HG03442 (cell line): ENCODE data around the gene SCO2.
"Not testable (repeated sequence)": the region's sequence is repeated elsewhere in the genome, so short reads cannot be mapped to it uniquely, and the experiment has no call there.

ENCODE experiments used
- ATAC-seq: cut with Tn5 transposase; IDR thresholded peaks from one replicate; pipeline ENCODE4 v1.9.1; 2021; ENCODE audit warnings: mild to moderate bottlenecking, moderate library complexity; ENCODE audit not compliant: unreplicated experiment

Gene SCO2

DNA sequence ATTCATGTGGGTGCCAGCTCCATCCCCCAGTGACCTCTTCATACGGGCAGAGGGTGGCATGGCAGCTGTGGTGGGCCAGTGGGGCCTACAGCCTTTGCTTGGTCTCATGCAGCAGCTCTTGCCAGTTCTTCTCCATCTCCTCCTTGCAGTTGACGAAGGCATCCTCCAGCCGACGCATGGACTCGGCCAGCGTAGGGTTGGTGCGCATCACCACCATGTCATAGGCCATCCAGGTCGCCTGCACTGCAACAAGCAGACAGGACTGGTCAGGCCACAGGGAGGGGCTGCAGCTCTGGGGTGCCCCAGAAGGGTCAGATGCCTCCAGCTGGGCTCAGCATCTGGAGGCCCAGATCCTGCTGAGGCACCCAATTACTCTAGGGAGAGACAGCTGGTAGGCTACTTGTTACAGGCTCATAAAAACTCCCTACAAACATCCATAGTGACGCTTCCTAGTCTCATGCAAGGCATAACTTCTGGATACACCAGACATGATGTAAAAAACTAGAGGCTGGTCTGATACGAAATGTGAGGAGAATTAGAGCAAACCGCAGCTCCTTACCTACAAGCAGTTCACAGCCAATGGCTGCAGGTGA lies 25.9 kb upstream of the SCO2 start:
- no peak for ATAC-seq

- no peak for ATAC-seq
Measured at GRCh38 chr22:50550395-50550794, 25.0 kb upstream of the SCO2 start.

DNA sequence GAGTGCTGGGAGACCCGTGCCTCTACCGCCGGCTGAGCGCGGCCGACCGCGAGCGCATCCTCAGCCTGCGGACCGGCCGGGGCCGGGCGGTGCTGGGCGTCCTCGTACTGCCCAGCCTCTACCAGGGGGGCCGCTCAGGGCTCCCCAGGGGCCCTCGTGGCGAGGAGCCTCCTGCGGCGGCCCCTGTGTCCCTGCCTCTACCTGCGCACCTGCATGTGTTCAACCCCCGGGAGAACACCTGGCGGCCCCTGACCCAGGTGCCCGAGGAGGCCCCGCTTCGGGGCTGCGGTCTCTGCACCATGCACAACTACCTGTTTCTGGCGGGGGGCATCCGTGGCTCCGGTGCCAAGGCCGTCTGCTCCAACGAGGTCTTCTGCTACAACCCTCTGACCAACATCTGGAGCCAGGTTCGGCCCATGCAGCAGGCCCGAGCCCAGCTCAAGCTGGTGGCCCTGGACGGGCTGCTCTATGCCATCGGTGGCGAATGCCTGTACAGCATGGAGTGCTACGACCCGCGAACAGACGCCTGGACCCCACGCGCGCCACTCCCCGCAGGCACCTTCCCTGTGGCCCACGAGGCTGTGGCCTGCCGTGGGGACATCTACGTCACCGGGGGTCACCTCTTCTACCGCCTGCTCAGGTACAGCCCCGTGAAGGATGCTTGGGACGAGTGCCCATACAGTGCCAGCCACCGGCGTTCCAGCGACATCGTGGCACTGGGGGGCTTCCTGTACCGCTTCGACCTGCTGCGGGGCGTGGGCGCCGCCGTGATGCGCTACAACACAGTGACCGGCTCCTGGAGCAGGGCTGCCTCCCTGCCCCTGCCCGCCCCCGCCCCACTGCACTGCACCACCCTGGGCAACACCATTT lies 23.8 kb upstream of the SCO2 start:
- no peak for ATAC-seq

DNA sequence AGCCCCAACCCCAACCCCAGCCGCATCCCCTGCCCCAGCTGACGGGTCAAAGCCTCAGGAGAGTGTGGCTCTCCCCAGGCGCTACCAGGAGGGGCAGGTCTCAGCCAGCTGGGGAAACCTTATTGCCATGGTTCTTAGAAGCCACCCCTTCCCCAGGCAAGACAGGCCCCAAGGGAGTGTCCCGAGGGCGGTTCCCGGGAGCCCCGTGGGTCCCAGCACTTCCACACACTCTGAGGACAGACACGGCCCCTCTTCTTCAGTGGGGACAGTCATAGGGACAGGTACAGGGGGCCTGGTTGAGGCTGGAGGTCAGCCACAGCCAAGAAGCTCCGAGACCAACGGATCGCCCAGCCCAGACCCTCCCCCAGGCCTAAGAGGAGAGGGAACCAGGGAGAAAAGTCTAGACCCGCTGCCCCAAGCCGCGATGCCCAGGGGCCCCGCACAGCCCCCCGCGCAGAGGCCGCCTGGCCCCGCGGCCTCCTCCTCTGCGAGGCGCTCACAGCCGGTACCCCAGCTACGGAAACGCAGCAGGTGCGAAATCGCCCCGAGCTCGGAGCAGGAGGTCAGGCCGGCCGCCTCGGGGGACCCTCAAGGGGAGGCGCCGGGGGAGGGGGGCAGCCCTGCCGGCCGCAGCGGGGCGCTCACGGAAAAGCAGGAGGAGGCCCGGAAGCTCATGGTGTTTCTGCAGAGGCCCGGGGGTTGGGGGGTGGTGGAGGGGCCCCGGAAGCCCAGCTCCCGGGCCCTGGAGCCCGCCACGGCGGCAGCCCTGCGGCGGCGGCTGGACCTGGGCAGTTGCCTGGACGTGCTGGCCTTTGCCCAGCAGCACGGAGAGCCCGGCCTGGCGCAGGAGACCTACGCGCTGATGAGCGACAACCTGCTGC lies 22.9 kb upstream of the SCO2 start:
- no peak for ATAC-seq

DNA sequence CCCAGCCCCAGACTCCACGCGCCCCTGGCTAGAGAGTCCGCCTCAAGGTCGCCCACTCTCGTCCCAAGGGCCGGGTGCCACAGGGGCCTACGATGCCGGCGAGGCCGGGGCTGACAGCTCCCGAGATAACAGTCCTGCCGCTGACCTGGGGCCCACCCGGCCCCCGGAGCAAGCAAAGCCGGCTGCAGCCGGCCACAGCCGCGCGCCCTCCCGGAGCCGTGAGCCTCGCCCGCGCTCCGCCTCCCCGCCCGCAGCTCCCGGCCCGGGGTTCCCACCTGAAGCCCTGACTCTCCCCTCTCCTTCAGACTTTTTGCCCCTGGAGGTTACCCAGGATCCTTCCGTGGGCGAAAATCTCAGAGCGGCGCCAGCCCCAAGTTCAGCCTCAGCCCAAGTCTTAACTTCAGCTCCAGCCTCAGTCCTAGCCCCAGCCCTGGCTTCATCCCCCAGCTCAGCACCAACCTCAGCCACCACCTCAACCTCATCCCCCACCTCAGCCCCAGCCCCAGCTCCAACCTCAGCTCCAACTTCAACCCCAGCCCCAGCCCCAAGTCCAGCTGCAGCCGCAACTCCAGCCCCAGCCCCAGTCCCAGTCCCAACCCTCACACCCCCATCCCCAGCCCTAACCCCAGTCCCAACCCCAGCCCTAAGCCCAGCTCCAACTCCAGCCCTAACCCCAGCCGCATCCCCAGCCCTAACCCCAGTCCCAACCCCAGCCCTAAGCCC lies 22.0 kb upstream of the SCO2 start:
- ATAC-seq: no peak

DNA sequence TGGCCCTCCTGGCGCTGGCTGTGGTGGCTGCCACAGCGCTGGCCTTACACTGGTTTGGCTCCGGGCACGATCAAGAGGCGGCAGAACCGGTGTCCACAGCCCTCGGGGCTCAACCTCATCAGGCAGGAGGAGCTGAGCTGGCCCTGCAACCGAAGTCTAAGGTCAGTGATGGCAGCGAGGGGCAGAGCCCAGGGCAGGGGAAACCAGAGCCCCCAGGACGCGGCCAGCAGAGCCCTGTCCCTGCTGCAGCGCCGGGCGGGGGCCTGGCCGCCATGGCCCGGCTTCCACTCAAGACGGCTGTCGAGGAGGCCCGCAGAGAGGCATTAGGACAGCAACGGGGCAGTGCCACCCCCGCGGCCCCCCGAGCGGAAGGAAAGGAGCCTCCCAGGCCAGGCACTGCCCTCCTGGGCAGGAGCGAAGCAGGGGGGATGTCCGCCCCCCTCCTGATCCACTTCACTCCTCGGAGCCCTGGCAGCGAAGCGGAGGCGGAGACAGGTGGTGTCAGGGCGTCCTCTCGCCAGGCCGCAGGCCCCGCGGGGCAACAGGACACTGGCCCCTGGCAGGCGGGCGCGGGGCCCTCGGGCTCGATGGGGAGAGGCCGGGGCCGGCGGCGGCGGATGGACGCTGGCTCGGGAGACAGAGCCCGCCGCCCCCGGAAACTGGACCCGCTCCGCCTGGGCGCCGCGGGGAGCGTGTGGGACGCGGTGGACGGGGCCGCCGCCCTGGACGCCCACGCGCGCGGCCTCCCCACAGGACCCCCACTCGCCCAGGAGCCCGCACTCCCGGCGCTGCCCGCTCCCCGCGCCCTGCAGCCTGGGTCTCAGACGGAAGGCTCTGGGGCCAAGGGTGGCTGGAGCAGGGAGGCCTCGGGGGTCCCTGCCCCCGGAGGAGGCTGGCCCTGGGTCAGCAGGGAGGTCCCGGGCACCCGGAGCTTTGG lies 21.2 kb upstream of the SCO2 start:
- no peak for ATAC-seq

DNA sequence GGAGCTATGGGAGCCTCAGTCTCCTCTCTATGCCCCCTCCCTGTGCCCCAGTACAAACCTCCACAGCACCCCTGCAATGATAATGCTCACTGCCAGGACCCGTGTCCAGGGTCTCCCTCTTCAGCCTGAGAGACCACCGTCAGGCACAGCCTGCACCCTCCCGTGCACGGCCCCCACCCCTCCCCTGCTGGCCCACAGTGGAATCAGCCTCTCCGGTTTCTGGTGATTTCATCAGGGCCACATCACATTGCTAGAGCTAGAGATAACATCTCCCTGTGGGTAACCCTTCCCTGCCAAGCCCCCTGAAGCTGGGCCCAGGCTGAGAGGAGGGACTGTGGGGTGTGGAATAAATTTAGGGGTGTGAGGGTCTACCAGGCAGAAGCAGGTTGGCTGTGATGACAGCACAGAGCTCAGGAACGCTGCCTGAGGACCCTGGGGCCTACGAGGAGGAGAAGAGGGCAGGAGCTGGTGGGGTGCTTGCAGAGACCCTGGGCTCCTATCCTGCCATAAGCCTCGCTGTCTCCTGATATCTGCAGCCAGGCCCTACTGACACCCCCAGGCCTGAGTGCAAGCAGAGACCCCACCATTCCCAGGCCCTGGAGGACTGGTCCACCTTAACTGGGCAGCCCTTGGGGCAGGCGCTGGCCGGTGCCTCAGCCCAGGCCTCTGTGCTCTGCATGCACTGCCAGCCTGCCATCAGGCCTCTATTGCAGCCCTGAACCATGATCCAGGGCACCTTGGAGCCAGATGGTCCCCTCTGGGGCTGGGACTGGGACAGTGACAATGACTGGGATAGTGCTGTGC lies 20.3 kb upstream of the SCO2 start, which contains the start of gene KLHDC7B:
Gene KLHDC7B, plus strand, starts transcription at position 378 of the 804 bp plus-strand sequence. Its CDS starts 345 bp downstream, at position 723.
- no peak for ATAC-seq

DNA sequence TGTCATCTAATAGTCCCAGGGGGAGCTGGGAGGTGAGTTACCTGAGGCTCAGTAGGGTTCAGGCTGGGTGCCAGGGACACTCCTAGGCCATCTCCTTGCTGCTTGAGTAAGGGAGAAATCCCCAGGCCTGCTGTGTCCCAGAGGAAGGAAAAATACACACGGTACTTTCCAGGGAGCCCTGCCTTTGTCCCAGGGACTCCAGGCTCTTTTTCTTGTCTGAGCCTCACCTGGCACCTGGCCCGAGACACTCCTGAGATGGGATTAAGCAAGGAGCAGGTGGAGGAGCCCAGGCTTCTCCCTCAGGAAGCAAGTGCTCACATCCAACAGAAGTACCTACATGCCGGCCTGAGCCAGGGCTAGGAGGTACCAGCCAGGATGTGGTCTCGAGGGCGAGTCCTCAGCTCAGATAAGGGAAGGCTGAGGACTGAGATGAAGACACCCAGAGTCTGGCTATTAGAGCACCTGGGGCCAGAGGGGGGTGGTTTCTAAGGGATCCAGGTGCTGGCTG lies 19.4 kb upstream of the SCO2 start:
- no peak for ATAC-seq

DNA sequence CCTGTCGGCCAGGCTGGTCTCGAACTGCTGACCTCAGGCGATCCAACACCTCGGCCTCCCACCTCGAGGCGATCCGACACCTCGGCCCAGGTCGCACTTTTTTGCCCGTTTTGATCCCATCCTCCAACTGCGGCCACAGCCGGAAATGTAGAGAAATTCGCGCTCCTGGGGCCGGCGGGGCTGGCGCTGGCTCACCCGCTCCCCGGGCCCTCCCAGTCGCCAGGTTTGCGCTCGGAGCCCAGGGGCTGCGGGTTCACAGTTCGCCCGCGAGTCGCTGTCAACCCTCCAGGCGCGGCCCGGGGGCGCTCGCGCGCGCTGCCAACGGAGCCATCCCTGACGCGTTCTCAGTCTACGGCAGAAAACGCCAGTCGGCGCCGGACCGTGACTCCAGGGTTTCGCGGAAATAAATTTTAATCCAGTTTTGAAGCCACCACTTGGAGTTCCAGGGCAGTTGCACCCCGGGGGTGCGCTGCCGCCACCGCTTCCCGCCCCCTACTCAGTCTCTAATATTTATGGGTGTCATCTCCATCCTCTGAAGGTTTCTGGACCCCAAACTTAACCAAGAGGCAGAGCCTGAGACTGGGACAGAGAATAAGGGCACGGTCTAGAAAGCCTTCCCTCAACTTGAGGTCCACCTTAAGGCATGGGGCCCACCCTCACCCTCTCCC lies 18.8 kb upstream of the SCO2 start:
- ATAC-seq: no peak

- peak; percentile 29 for ATAC-seq
Measured at GRCh38 chr22:50542416-50542927, 17.1 kb upstream of the SCO2 start.

GRCh38 chr22:50541667-50542026 lies 16.2 kb upstream of the SCO2 start:
- not testable (repeated sequence) for ATAC-seq

DNA sequence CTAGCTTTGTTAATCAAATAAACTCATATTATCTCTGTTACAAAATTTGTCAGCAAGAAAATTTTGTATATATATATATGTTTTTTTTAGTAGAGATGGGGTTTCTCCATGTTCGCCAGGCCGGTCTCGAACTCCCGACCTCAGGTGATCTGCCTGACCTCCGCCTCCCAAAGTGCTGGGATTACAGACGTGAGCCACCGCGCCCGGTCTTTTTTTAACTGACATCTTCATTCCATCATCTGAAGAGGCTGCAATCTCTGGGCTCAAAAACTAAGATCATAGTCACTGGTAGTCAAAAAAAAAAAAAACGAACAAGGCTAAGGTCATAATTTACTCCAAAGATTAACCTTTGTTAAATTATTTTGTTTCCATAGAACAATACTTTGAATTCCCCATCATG lies 15.0 kb upstream of the SCO2 start:
- no peak for ATAC-seq

- no peak for ATAC-seq
Measured at GRCh38 chr22:50537765-50538164, 12.4 kb upstream of the SCO2 start.

GRCh38 chr22:50536226-50536625 lies 10.8 kb upstream of the SCO2 start:
- no peak for ATAC-seq

DNA sequence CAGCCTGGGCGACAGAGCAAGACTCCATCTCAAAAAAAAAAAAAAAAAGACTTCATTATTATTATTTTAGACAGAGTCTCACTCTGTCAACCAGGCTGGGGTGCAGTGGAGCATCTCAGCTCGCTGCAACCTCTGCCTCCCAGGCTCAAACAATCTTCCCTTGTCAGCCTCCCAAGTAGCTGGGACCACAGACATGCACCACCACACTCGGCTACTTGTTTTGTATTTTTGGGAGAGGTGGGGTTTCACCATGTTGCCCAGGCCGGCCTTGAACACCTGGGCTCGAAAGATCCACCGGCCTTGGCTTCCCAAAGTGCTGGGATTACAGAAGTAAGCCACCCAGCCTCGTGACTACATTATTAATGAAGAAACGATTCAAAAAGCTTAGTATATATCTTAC lies 9.7 kb upstream of the SCO2 start:
- no peak for ATAC-seq

DNA sequence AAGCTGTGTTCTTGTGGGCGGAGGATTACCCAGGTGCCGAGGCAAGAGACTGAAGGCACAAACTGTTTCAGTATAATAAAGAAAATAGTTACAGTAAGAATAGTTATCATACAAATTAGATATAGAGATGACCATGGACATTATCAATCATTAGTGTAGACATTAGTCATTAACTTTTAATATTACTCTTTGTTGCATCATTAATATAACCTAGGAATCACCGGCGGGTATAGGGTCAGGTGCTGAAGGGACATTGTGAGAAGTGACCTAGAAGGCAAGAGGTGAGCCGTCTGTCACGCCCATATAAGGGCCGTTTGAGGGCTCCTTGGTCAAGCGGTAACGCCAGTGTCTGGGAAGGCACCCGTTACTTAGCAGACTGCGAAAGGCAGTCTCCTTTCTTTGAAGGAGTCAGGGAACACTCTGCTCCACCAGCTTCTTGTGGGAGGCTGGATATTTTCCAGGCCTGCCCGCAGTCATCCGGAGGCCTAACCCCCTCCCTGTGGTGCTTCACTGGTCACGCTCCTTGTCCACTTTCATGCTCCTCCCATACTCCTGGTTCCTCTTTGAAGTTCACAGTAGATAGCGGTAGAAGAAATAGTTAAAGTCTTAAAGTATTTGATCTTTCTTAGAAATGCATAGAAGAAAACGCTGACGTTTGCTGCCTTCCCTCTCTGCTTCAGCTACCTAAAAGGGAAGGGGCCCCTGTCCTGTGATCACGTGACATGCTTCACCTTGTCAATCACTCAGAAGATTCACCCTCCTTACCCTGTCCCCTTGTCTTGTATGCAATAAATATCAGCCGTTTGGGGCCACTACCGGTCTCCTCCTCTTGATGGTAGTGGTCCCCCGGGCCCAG lies 8.7 kb upstream of the SCO2 start:
- not testable (repeated sequence) for ATAC-seq
